ENCODE measurements around the gene HSPA1B.

GRCh38 chr6:31825553-31825952, 2.0 kb upstream of the HSPA1B start:
- TF ChIP-seq CTCF (IDR thresholded peaks at IDR 0.05) (no peak), POLR2A (IDR thresholded peaks at IDR 0.05) (no peak)

All from Peyer's patch (tissue), 4 donors.